DMS153 treated with DMSO at 0.1 percent for 48 hours (cell line): ENCODE data around the gene OSBPL2.

Experiments
- DNase-seq: peaks from one replicate; lab custom pipeline; 2025; ENCODE audit not compliant: unreplicated experiment; lab: John Stamatoyannopoulos, UW

The OSBPL2 gene

GRCh38 chr20:62277253-62277652 is 38.9 kb downstream of the OSBPL2 start:
- no peak for DNase-seq

- DNase-seq = no peak
Measured at GRCh38 chr20:62280303-62280702, 42.0 kb downstream of the OSBPL2 start.

GRCh38 chr20:62281161-62281933 is 43.0 kb downstream of the OSBPL2 start:
- no peak for DNase-seq

GRCh38 chr20:62282103-62282502 is 43.8 kb downstream of the OSBPL2 start:
- DNase-seq = no peak

GRCh38 chr20:62282877-62283503 is 44.7 kb downstream of the OSBPL2 start:
- DNase-seq = no peak

- no peak for DNase-seq
Measured at GRCh38 chr20:62284448-62284847, 46.1 kb downstream of the OSBPL2 start.

- no peak for DNase-seq
Measured at GRCh38 chr20:62285151-62285550, 46.8 kb downstream of the OSBPL2 start.

GRCh38 chr20:62285722-62286121 is 47.4 kb downstream of the OSBPL2 start:
- no peak for DNase-seq

- DNase-seq = no peak
Measured at GRCh38 chr20:62286493-62287064, 48.3 kb downstream of the OSBPL2 start.

GRCh38 chr20:62287129-62287528 is 48.8 kb downstream of the OSBPL2 start:
- DNase-seq = no peak

GRCh38 chr20:62287759-62288534 is 49.6 kb downstream of the OSBPL2 start:
- no peak for DNase-seq

GRCh38 chr20:62288535-62289105 is 50.3 kb downstream of the OSBPL2 start:
- DNase-seq = no peak

- DNase-seq = no peak
Measured at GRCh38 chr20:62289131-62289530, 50.8 kb downstream of the OSBPL2 start.

- DNase-seq = no peak
Measured at GRCh38 chr20:62289898-62290297, 51.6 kb downstream of the OSBPL2 start.

- DNase-seq = no peak
Measured at GRCh38 chr20:62291251-62292066, 53.1 kb downstream of the OSBPL2 start.

GRCh38 chr20:62292108-62292507 is 53.8 kb downstream of the OSBPL2 start:
- no peak for DNase-seq

GRCh38 chr20:62293111-62293784 is 54.9 kb downstream of the OSBPL2 start:
- DNase-seq = no peak

GRCh38 chr20:62293946-62294345 is 55.6 kb downstream of the OSBPL2 start:
- no peak for DNase-seq

GRCh38 chr20:62294516-62294915 is 56.2 kb downstream of the OSBPL2 start:
- DNase-seq = no peak
